Stimulated activated naive B cell treated with anti-CD40 and anti-IgM and Interleukin-4, amounts not matched to agents 10 μg/mL and 1 μg/mL and 100 μg/mL, for 72 hours (primary cell): ENCODE measurements around the gene TUBGCP6.

ENCODE experiments used
- ATAC-seq, 2 donors: fragments of 150-1000 bp; cut with Tn5 transposase; replicated peaks; 2 replicates each; pipeline ENCODE4 v1.10.0; 2021; ENCODE audit warnings: moderate library complexity in 1 of 2
- DNase-seq: peaks from one replicate; pipeline ENCODE4 v3.0.0; 2021
- H3K27ac Mint-ChIP-seq: one replicate; pipeline ENCODE4 v1.8.0; 2022; ENCODE audit warnings: mild to moderate bottlenecking, mixed read lengths
- H3K27me3 Mint-ChIP-seq, 2 donors: one replicate each; pipeline ENCODE4 v1.8.0; 2022; ENCODE audit warnings: mixed read lengths in 2 of 2
- H3K36me3 Mint-ChIP-seq, 2 donors: one replicate each; pipeline ENCODE4 v1.8.0; 2022; ENCODE audit warnings: mixed read lengths in 2 of 2, mild to moderate bottlenecking in 1 of 2
- H3K4me1 Mint-ChIP-seq, 2 donors: one replicate each; pipeline ENCODE4 v1.8.0; 2022; ENCODE audit warnings: mixed read lengths in 2 of 2, mild to moderate bottlenecking in 1 of 2
- H3K4me3 Mint-ChIP-seq, 2 donors: one replicate each; pipeline ENCODE4 v1.8.0; 2022; ENCODE audit warnings: mild to moderate bottlenecking in 2 of 2, mixed read lengths in 2 of 2, moderate library complexity in 1 of 2
- H3K9me3 Mint-ChIP-seq, 2 donors: one replicate each; pipeline ENCODE4 v1.8.0; 2022; ENCODE audit warnings: mixed read lengths in 2 of 2, mild to moderate bottlenecking in 1 of 2

Gene TUBGCP6

GRCh38 chr22:50244420-50245213 is at the start of gene TUBGCP6:
TUBGCP6 (minus strand) TSS chr22:50245023; CDS start chr22:50244459, 564 bp downstream.
- H3K4me3 Mint-ChIP-seq, result peak within 1 kb of the TSS; percentile 98 to 100
- DNase-seq (peak; percentile 91), ATAC-seq (peak; percentile 89 to 93)
- H3K9me3 Mint-ChIP-seq, result no peaks in the 10 kb centered on the region
- H3K27ac Mint-ChIP-seq, result peak within 1 kb of the TSS; percentile 100
- peaks cover 19 to 20% of the 10 kb centered on the region in 2 donors for H3K36me3 Mint-ChIP-seq
- peaks cover 26 to 57% of the 10 kb centered on the region in 2 donors for H3K4me1 Mint-ChIP-seq
- H3K27me3 Mint-ChIP-seq, result no peaks in the 10 kb centered on the region

- peaks cover 23 to 59% of the 10 kb centered on the region in 2 donors for H3K27me3 Mint-ChIP-seq
- DNase-seq (no peak), ATAC-seq (no peak)
- H3K4me3 Mint-ChIP-seq, result peak overlapping the region; percentile 46 to 59
- no peaks in the 10 kb centered on the region for H3K9me3 Mint-ChIP-seq
- H3K27ac Mint-ChIP-seq, result peak overlapping the region; percentile 37
- no peaks in the 10 kb centered on the region for H3K36me3 Mint-ChIP-seq
- H3K4me1 Mint-ChIP-seq, result peaks cover 27 to 68% of the 10 kb centered on the region in 2 donors
Observed at GRCh38 chr22:50294319-50294656, 49.5 kb upstream of the TUBGCP6 start.

GRCh38 chr22:50293441-50294318 is 48.9 kb upstream of the TUBGCP6 start:
- H3K27ac Mint-ChIP-seq, result peak overlapping the region; percentile 37
- peaks cover 0 to 2% of the 10 kb centered on the region in 2 donors for H3K36me3 Mint-ChIP-seq
- H3K4me1 Mint-ChIP-seq, result peaks cover 27 to 62% of the 10 kb centered on the region in 2 donors
- DNase-seq (peak; percentile 48), ATAC-seq (peak; percentile 49 to 50)
- peaks cover 23 to 59% of the 10 kb centered on the region in 2 donors for H3K27me3 Mint-ChIP-seq
- H3K4me3 Mint-ChIP-seq, result peak overlapping the region; percentile 46 to 59
- no peaks in the 10 kb centered on the region for H3K9me3 Mint-ChIP-seq

GRCh38 chr22:50292643-50293440 is 48.0 kb upstream of the TUBGCP6 start:
- H3K4me3 Mint-ChIP-seq, result peak overlapping the region; percentile 67 to 80
- peaks cover 0 to 7% of the 10 kb centered on the region in 2 donors for H3K36me3 Mint-ChIP-seq
- no peak for DNase-seq
- no peaks in the 10 kb centered on the region for H3K9me3 Mint-ChIP-seq
- ATAC-seq, result peak; percentile 74 to 75
- peaks cover 29 to 56% of the 10 kb centered on the region in 2 donors for H3K4me1 Mint-ChIP-seq
- peak overlapping the region; percentile 73 for H3K27ac Mint-ChIP-seq
- H3K27me3 Mint-ChIP-seq, result peaks cover 18 to 58% of the 10 kb centered on the region in 2 donors

GRCh38 chr22:50289942-50290630 is 45.3 kb upstream of the TUBGCP6 start:
- ATAC-seq (no peak), DNase-seq (no peak)
- H3K4me3 Mint-ChIP-seq, result no peak overlapping the region
- peaks cover 12 to 42% of the 10 kb centered on the region in 2 donors for H3K27me3 Mint-ChIP-seq
- peaks cover 23 to 41% of the 10 kb centered on the region in 2 donors for H3K4me1 Mint-ChIP-seq
- H3K36me3 Mint-ChIP-seq, result peaks cover 0 to 9% of the 10 kb centered on the region in 2 donors
- no peak overlapping the region for H3K27ac Mint-ChIP-seq
- no peaks in the 10 kb centered on the region for H3K9me3 Mint-ChIP-seq

- Mint-ChIP-seq H3K36me3 (peaks cover 0 to 9% of the 10 kb centered on the region in 2 donors), H3K27me3 (peaks cover 12 to 42% of the 10 kb centered on the region in 2 donors), H3K9me3 (no peaks in the 10 kb centered on the region), H3K4me1 (peaks cover 21 to 37% of the 10 kb centered on the region in 2 donors), H3K27ac (no peak overlapping the region), H3K4me3 (no peak overlapping the region)
- ATAC-seq (no peak), DNase-seq (no peak)
Observed at GRCh38 chr22:50289151-50289941, 44.5 kb upstream of the TUBGCP6 start.

GRCh38 chr22:50287731-50288130 is 42.9 kb upstream of the TUBGCP6 start:
- Mint-ChIP-seq H3K4me1 (peaks cover 15 to 24% of the 10 kb centered on the region in 2 donors), H3K4me3 (no peak overlapping the region), H3K36me3 (peaks cover 0 to 9% of the 10 kb centered on the region in 2 donors), H3K27me3 (peaks cover 10 to 39% of the 10 kb centered on the region in 2 donors), H3K27ac (no peak overlapping the region), H3K9me3 (no peaks in the 10 kb centered on the region)
- ATAC-seq (no peak), DNase-seq (no peak)

GRCh38 chr22:50286701-50287318 is 42.0 kb upstream of the TUBGCP6 start:
- DNase-seq, result no peak
- Mint-ChIP-seq H3K4me1 (peaks cover 9 to 14% of the 10 kb centered on the region in 2 donors), H3K27me3 (peaks cover 4 to 29% of the 10 kb centered on the region in 2 donors), H3K36me3 (peaks cover 0 to 13% of the 10 kb centered on the region in 2 donors), H3K9me3 (no peaks in the 10 kb centered on the region), H3K27ac (no peak overlapping the region), H3K4me3 (no peak overlapping the region)
- ATAC-seq, result no peak

- Mint-ChIP-seq H3K36me3 (peaks cover 0 to 15% of the 10 kb centered on the region in 2 donors), H3K9me3 (no peaks in the 10 kb centered on the region), H3K4me1 (peaks cover 5 to 9% of the 10 kb centered on the region in 2 donors), H3K27ac (no peak overlapping the region), H3K27me3 (peaks cover 0 to 24% of the 10 kb centered on the region in 2 donors), H3K4me3 (no peak overlapping the region)
- DNase-seq, result no peak
- no peak for ATAC-seq
Observed at GRCh38 chr22:50286275-50286674, 41.5 kb upstream of the TUBGCP6 start.

GRCh38 chr22:50285568-50286229 is 40.9 kb upstream of the TUBGCP6 start:
- no peaks in the 10 kb centered on the region for H3K9me3 Mint-ChIP-seq
- no peak overlapping the region for H3K4me3 Mint-ChIP-seq
- H3K4me1 Mint-ChIP-seq, result peaks cover 2 to 3% of the 10 kb centered on the region in 2 donors
- H3K27ac Mint-ChIP-seq, result no peak overlapping the region
- DNase-seq, result no peak
- peaks cover 3 to 20% of the 10 kb centered on the region in 2 donors for H3K36me3 Mint-ChIP-seq
- H3K27me3 Mint-ChIP-seq, result peaks cover 0 to 18% of the 10 kb centered on the region in 2 donors
- no peak for ATAC-seq

GRCh38 chr22:50284479-50284878 is 39.7 kb upstream of the TUBGCP6 start:
- Mint-ChIP-seq H3K9me3 (no peaks in the 10 kb centered on the region), H3K27me3 (peaks cover 0 to 15% of the 10 kb centered on the region in 2 donors), H3K4me3 (no peak overlapping the region), H3K36me3 (peaks cover 3 to 22% of the 10 kb centered on the region in 2 donors), H3K4me1 (peaks cover 0 to 2% of the 10 kb centered on the region in 2 donors), H3K27ac (no peak overlapping the region)
- ATAC-seq (no peak), DNase-seq (no peak)

GRCh38 chr22:50283821-50284220 is 39.0 kb upstream of the TUBGCP6 start:
- Mint-ChIP-seq H3K9me3 (no peaks in the 10 kb centered on the region), H3K27ac (no peak overlapping the region), H3K27me3 (peaks cover 0 to 9% of the 10 kb centered on the region in 2 donors), H3K36me3 (peaks cover 3 to 23% of the 10 kb centered on the region in 2 donors), H3K4me3 (no peak overlapping the region), H3K4me1 (peaks cover 0 to 2% of the 10 kb centered on the region in 2 donors)
- DNase-seq (no peak), ATAC-seq (no peak)
